Measurements from ENCODE around the gene KRTAP10-10. TPM values are rescaled to one million over a fixed set of nuclear protein-coding genes. Genes with fewer than 3 reads are reported as not detected.
"Not testable (repeated sequence)": the region's sequence is repeated elsewhere in the genome, so short reads cannot be mapped to it uniquely, and the experiment has no call there.

KRTAP10-10 gene
- polyA plus RNA-seq, 1 donor = not detected

GRCh38 chr21:44681861-44682579 is 44.9 kb downstream of the KRTAP10-10 start, which contains the start of gene KRTAP12-1:
KRTAP12-1 (minus strand) TSS chr21:44682163; CDS start chr21:44682123, 40 bp downstream.
- no peak for DNase-seq (ENCODE audit: low read depth)

- no peak for DNase-seq (ENCODE audit: low read depth)
Measured at GRCh38 chr21:44682580-44683151, 45.5 kb downstream of the KRTAP10-10 start.

- no peak for DNase-seq (ENCODE audit: low read depth)
Measured at GRCh38 chr21:44684077-44684476, 46.9 kb downstream of the KRTAP10-10 start.

GRCh38 chr21:44684483-44684882 is 47.3 kb downstream of the KRTAP10-10 start:
- no peak for DNase-seq (ENCODE audit: low read depth)

- not testable (repeated sequence) for DNase-seq (ENCODE audit: low read depth)
Measured at GRCh38 chr21:44685050-44685449, 47.9 kb downstream of the KRTAP10-10 start.

GRCh38 chr21:44686000-44686781 is 49.0 kb downstream of the KRTAP10-10 start:
- DNase-seq (ENCODE audit: low read depth) = no peak

- DNase-seq (ENCODE audit: low read depth) = no peak
Measured at GRCh38 chr21:44686843-44687561, 49.8 kb downstream of the KRTAP10-10 start.

- no peak for DNase-seq (ENCODE audit: low read depth)
Measured at GRCh38 chr21:44687671-44688070, 50.5 kb downstream of the KRTAP10-10 start.

Other genes starting within 250 kb of the KRTAP10-10 start
- 2.2 TPM for gene LRRC3, start 181.8 kb upstream of the KRTAP10-10 start, polyA plus RNA-seq (ENCODE audit: insufficient read length)
- gene KRTAP10-1, start 97.2 kb upstream of the KRTAP10-10 start, polyA plus RNA-seq (ENCODE audit: insufficient read length) = not detected
- gene KRTAP10-2, start 85.9 kb upstream of the KRTAP10-10 start, polyA plus RNA-seq (ENCODE audit: insufficient read length) = not detected
- not detected for gene KRTAP10-3, start 78.6 kb upstream of the KRTAP10-10 start, polyA plus RNA-seq (ENCODE audit: insufficient read length)
- not detected for gene KRTAP10-4, start 63.6 kb upstream of the KRTAP10-10 start, polyA plus RNA-seq (ENCODE audit: insufficient read length)
- gene KRTAP10-5, start 56.8 kb upstream of the KRTAP10-10 start, polyA plus RNA-seq (ENCODE audit: insufficient read length) = not detected
- not detected for gene KRTAP10-6, start 44.9 kb upstream of the KRTAP10-10 start, polyA plus RNA-seq (ENCODE audit: insufficient read length)
- gene KRTAP10-7, start 36.8 kb upstream of the KRTAP10-10 start, polyA plus RNA-seq (ENCODE audit: insufficient read length) = not detected
- not detected for gene KRTAP10-8, start 25.3 kb upstream of the KRTAP10-10 start, polyA plus RNA-seq (ENCODE audit: insufficient read length)
- not detected for gene KRTAP10-9, start 10.3 kb upstream of the KRTAP10-10 start, polyA plus RNA-seq (ENCODE audit: insufficient read length)
- gene KRTAP10-11, start 9.1 kb downstream of the KRTAP10-10 start, polyA plus RNA-seq (ENCODE audit: insufficient read length) = not detected
- gene KRTAP12-4, start 17.3 kb downstream of the KRTAP10-10 start, polyA plus RNA-seq (ENCODE audit: insufficient read length) = not detected
- gene KRTAP12-3, start 20.6 kb downstream of the KRTAP10-10 start, polyA plus RNA-seq (ENCODE audit: insufficient read length) = not detected
- not detected for gene KRTAP12-2, start 29.6 kb downstream of the KRTAP10-10 start, polyA plus RNA-seq (ENCODE audit: insufficient read length)
- gene KRTAP12-1, start 44.8 kb downstream of the KRTAP10-10 start, polyA plus RNA-seq (ENCODE audit: insufficient read length) = not detected
- not detected for gene KRTAP10-12, start 59.8 kb downstream of the KRTAP10-10 start, polyA plus RNA-seq (ENCODE audit: insufficient read length)
- gene TSPEAR, start 74.2 kb downstream of the KRTAP10-10 start, polyA plus RNA-seq (ENCODE audit: insufficient read length) = 0.13 TPM
- gene UBE2G2, start 164.5 kb downstream of the KRTAP10-10 start, polyA plus RNA-seq (ENCODE audit: insufficient read length) = 93.3 TPM
- 60.2 TPM for gene SUMO3, start 180.7 kb downstream of the KRTAP10-10 start, polyA plus RNA-seq (ENCODE audit: insufficient read length)
- 129 TPM for gene PTTG1IP, start 236.3 kb downstream of the KRTAP10-10 start, polyA plus RNA-seq (ENCODE audit: insufficient read length)

Data from forelimb muscle (tissue), 1 donor.